GM18873 (cell line): ENCODE measurements around the gene RALB.

Experiments
- ATAC-seq: cut with Tn5 transposase; IDR thresholded peaks from one replicate; pipeline ENCODE4 v1.9.1; 2021; ENCODE audit warnings: mild to moderate bottlenecking, moderate library complexity, moderate number of reproducible peaks; ENCODE audit not compliant: unreplicated experiment, low FRiP score

The RALB gene

GRCh38 chr2:120260736-120261135 lies 8.1 kb downstream of the RALB start:
- ATAC-seq, result no peak

- ATAC-seq, result peak; percentile 96
These were observed 8.8 kb downstream of the RALB start for GRCh38 chr2:120261387-120262006.

GRCh38 chr2:120262150-120262549 lies 9.5 kb downstream of the RALB start:
- ATAC-seq, result no peak

GRCh38 chr2:120262761-120263428 lies 10.2 kb downstream of the RALB start:
- ATAC-seq, result no peak

GRCh38 chr2:120265006-120265405 lies 12.4 kb downstream of the RALB start:
- ATAC-seq, result no peak

GRCh38 chr2:120267348-120267747 lies 14.7 kb downstream of the RALB start:
- no peak for ATAC-seq

GRCh38 chr2:120269076-120269744 lies 16.6 kb downstream of the RALB start:
- no peak for ATAC-seq

- no peak for ATAC-seq
These were observed 17.2 kb downstream of the RALB start for GRCh38 chr2:120269816-120270215.

GRCh38 chr2:120271711-120272379 lies 19.2 kb downstream of the RALB start:
- ATAC-seq, result no peak

- ATAC-seq, result no peak
These were observed 20.3 kb downstream of the RALB start for GRCh38 chr2:120272763-120273481.

- ATAC-seq, result no peak
These were observed 23.2 kb downstream of the RALB start for GRCh38 chr2:120275617-120276400.

- ATAC-seq, result no peak
These were observed 25.0 kb downstream of the RALB start for GRCh38 chr2:120277505-120278205.

- no peak for ATAC-seq
These were observed 26.2 kb downstream of the RALB start for GRCh38 chr2:120278901-120279300.

GRCh38 chr2:120279708-120280107 lies 27.1 kb downstream of the RALB start:
- no peak for ATAC-seq

- ATAC-seq, result no peak
These were observed 31.0 kb downstream of the RALB start for GRCh38 chr2:120283649-120284048.

- ATAC-seq, result no peak
These were observed 32.4 kb downstream of the RALB start for GRCh38 chr2:120285056-120285455.

GRCh38 chr2:120287183-120288015 lies 34.7 kb downstream of the RALB start:
- peak; percentile 98 for ATAC-seq

GRCh38 chr2:120288016-120288373 lies 35.3 kb downstream of the RALB start:
- ATAC-seq, result no peak
